ENCODE results near the gene SLX9.

DNA sequence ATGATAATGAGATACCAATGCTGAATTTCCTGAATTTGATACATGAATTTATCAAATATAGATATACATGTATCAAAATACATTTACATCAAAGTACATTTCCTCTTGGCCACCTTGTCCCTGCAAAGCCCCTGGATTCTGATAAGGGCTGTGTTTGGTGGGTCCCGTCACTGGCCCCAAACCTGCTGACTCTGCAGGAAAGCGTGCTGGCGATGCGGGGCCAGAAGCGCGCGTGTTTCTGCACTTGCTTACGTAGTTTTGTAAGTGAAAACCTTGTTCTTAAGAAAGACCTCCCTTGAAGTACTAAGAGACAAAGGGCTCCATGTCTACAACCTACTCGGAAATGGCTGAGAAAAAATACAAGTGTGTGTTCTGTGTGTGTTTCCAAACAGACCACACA, 30.1 kb upstream of the SLX9 start:
- TF ChIP-seq, protein P1, sequence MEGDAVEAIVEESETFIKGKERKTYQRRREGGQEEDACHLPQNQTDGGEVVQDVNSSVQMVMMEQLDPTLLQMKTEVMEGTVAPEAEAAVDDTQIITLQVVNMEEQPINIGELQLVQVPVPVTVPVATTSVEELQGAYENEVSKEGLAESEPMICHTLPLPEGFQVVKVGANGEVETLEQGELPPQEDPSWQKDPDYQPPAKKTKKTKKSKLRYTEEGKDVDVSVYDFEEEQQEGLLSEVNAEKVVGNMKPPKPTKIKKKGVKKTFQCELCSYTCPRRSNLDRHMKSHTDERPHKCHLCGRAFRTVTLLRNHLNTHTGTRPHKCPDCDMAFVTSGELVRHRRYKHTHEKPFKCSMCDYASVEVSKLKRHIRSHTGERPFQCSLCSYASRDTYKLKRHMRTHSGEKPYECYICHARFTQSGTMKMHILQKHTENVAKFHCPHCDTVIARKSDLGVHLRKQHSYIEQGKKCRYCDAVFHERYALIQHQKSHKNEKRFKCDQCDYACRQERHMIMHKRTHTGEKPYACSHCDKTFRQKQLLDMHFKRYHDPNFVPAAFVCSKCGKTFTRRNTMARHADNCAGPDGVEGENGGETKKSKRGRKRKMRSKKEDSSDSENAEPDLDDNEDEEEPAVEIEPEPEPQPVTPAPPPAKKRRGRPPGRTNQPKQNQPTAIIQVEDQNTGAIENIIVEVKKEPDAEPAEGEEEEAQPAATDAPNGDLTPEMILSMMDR (IDR thresholded peaks at IDR 0.05): no peak
- no peak for TF ChIP-seq POLR2A (IDR thresholded peaks at IDR 0.05)
